OCI-LY3 (cell line): ENCODE data around the gene LYPD3.
A peak's percentile ranks its signal among the peaks of the same experiment; 100 is the strongest.

Experiments used
- H2AFZ ChIP-seq: fragments of 200-600, 300-600 bp; shearing (Covaris generic); 2 replicates; pipeline ENCODE4 v1.6.0; 2014; ENCODE audit warnings: antibody characterized with exemption, low read depth, low read length
- H3K27ac ChIP-seq: fragments of 200-600, 300-600 bp; sonication (generic); 2 replicates; pipeline ENCODE4 v1.5.1; 2014; ENCODE audit warnings: mild to moderate bottlenecking, low read length, moderate library complexity, mixed read lengths
- H3K27me3 ChIP-seq: fragments of 200-600, 300-600 bp; sonication (generic); 2 replicates; pipeline ENCODE4 v1.6.1; 2014; ENCODE audit warnings: low read depth, low read length, mixed read lengths
- H3K36me3 ChIP-seq: fragments of 200-600, 300-600 bp; sonication (generic); replicated peaks from 2 replicates; pipeline ENCODE3; 2014; ENCODE audit warnings: low read depth, low read length, mixed read lengths
- H3K4me1 ChIP-seq: fragments of 300-600, 200-600 bp; sonication (generic); 2 replicates; pipeline ENCODE4 v1.6.1; 2014; ENCODE audit warnings: low read length, mixed read lengths
- H3K4me2 ChIP-seq: fragments of 200-600, 300-600 bp; sonication (generic); 2 replicates; pipeline ENCODE4 v1.6.1; 2014; ENCODE audit warnings: low read length, mixed read lengths
- H3K4me3 ChIP-seq: fragments of 300-600, 200-600 bp; sonication (generic); 2 replicates; pipeline ENCODE4 v1.5.1; 2014; ENCODE audit warnings: antibody characterized with exemption, mild to moderate bottlenecking, low read length, moderate library complexity
- H3K79me2 ChIP-seq: fragments of 300-600, 200-600 bp; shearing (Covaris generic); 2 replicates; pipeline ENCODE4 v1.6.1; 2014; ENCODE audit warnings: mild to moderate bottlenecking, low read length, mixed read lengths
- H3K9ac ChIP-seq: fragments of 300-600, 200-600 bp; shearing (Covaris generic); 2 replicates; pipeline ENCODE4 v1.6.0; 2014; ENCODE audit warnings: mild to moderate bottlenecking, low read length, moderate library complexity
- H3K9me3 ChIP-seq: fragments of 200-600, 300-600 bp; shearing (Covaris generic); 2 replicates; pipeline ENCODE4 v1.6.1; 2014; ENCODE audit warnings: low read length, mixed read lengths; ENCODE audit not compliant: insufficient read depth
- H4K20me1 ChIP-seq: fragments of 200-600, 300-600 bp; sonication (generic); 2 replicates; pipeline ENCODE4 v1.6.1; 2016; ENCODE audit warnings: low read length, mixed read lengths; ENCODE audit not compliant: insufficient read depth
- EZH2phosphoT487 ChIP-seq: fragments of 200-600 bp; shearing (Covaris generic); IDR thresholded peaks from 2 replicates; pipeline ENCODE4 v1.6.1; 2018; ENCODE audit warnings: antibody characterized with exemption, mixed run types, low read depth
- TF ChIP-seq, protein P1 (sequence below): fragments of 200-600, 300-600 bp; sonication (generic); IDR thresholded peaks from 2 replicates; pipeline ENCODE4 v1.5.1; 2014; ENCODE audit warnings: antibody characterized with exemption, low read length, low read depth

The LYPD3 gene

DNA sequence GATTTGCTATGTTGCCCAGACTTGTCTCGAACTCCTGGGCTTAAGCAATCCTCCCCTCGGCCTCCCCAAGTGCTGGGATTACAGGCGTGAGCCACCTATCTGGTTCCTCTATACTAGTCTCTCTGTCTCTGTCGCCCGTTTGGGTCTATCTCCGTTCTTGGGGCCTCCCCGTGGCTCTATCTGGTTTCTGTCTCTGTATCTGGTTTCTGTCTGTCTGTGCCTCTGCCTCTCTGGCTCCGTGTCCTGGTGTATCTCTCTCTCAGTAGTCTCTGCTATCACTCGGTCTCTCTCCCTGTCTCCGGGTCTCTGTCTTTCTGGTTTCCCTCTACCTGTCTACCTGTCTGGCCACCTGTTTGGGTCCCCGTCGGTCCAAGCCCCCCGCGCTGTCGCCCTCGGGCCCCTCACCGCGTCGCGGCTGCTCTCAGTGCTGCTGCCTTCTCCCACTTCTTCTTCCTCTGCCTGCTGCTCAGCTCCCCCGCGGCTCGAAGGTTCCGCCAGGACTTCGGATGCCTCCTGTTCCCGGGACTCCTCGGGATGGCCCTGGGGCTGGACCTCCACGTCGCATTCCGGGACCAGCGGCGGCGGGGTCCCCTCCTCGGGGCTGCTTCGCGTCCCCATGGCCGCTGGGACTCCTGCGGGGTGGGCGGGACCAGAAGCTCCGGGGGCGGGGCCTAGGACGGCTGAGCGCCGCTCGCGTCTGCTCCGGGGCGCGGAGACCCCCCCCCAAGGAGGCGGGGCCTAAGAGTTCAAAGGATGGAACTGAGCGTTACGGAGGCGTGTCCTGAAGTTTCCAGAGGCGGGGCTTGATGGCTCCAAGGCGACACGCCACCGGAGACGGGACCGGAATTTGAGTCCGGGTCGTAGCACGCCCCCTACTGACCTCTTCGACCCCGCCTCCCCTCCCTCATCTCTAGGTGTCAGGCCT is 38.4 kb upstream of the LYPD3 start:
- peak overlapping the region; percentile 79 for H3K27ac ChIP-seq
- no peaks in the 10 kb centered on the region for H3K9me3 ChIP-seq
- H3K79me2 ChIP-seq, result peaks cover 22% of the 10 kb centered on the region
- peak overlapping the region; percentile 92 for H3K9ac ChIP-seq
- H3K36me3 ChIP-seq, result peaks cover 25% of the 10 kb centered on the region
- TF ChIP-seq EZH2phosphoT487, result no peak
- TF ChIP-seq, protein P1, sequence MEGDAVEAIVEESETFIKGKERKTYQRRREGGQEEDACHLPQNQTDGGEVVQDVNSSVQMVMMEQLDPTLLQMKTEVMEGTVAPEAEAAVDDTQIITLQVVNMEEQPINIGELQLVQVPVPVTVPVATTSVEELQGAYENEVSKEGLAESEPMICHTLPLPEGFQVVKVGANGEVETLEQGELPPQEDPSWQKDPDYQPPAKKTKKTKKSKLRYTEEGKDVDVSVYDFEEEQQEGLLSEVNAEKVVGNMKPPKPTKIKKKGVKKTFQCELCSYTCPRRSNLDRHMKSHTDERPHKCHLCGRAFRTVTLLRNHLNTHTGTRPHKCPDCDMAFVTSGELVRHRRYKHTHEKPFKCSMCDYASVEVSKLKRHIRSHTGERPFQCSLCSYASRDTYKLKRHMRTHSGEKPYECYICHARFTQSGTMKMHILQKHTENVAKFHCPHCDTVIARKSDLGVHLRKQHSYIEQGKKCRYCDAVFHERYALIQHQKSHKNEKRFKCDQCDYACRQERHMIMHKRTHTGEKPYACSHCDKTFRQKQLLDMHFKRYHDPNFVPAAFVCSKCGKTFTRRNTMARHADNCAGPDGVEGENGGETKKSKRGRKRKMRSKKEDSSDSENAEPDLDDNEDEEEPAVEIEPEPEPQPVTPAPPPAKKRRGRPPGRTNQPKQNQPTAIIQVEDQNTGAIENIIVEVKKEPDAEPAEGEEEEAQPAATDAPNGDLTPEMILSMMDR, result peak; percentile 62
- H4K20me1 ChIP-seq, result peaks cover 12% of the 10 kb centered on the region; the same call in 1 of the 2 replicates
- peak overlapping the region; percentile 87 for H3K4me3 ChIP-seq
- peak overlapping the region; percentile 77 for H2AFZ ChIP-seq
- H3K27me3 ChIP-seq, result no peaks in the 10 kb centered on the region
- peaks cover 11% of the 10 kb centered on the region for H3K4me1 ChIP-seq
- H3K4me2 ChIP-seq, result peak overlapping the region; percentile 79

DNA sequence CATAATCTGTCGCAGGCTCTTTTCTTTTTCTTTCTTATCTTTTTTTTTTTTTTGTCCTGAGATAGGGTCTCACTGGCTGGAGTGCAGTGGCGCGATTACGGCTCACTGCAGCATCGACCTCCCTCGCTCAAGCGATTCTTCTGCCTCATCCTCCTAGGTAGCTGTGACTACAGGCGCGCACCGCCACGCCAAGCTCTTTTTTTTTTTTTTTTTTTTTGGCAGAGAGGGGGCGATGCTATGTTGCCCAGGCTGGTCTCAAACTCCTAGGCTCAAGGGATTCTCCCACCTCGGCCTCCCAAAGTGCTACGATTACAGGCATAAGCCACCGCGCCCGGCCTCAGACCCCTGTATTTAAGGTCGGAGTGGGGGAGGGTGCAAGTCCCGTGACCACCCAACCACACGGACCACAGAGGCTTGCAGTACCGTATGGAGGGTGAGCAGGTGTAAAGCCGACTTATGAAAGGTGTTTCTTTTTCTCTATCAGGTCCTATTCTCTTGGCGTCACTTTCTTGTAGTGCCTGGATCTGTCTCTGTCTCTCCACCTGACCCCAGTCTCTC is 37.1 kb upstream of the LYPD3 start:
- Histone ChIP-seq H3K27ac (peak overlapping the region; percentile 79; the same call in 1 of the 2 replicates), H2AFZ (no peak overlapping the region), H3K9ac (peak overlapping the region; percentile 92; the same call in 1 of the 2 replicates), H3K4me2 (peak overlapping the region; percentile 79), H3K9me3 (no peaks in the 10 kb centered on the region), H3K4me1 (peaks cover 11% of the 10 kb centered on the region), H3K79me2 (peaks cover 22% of the 10 kb centered on the region), H3K36me3 (peaks cover 37% of the 10 kb centered on the region), H3K4me3 (peak overlapping the region; percentile 87), H3K27me3 (no peaks in the 10 kb centered on the region), H4K20me1 (peaks cover 18% of the 10 kb centered on the region; the same call in 1 of the 2 replicates)
- no peak for TF ChIP-seq EZH2phosphoT487
- TF ChIP-seq, protein P1, result no peak

DNA sequence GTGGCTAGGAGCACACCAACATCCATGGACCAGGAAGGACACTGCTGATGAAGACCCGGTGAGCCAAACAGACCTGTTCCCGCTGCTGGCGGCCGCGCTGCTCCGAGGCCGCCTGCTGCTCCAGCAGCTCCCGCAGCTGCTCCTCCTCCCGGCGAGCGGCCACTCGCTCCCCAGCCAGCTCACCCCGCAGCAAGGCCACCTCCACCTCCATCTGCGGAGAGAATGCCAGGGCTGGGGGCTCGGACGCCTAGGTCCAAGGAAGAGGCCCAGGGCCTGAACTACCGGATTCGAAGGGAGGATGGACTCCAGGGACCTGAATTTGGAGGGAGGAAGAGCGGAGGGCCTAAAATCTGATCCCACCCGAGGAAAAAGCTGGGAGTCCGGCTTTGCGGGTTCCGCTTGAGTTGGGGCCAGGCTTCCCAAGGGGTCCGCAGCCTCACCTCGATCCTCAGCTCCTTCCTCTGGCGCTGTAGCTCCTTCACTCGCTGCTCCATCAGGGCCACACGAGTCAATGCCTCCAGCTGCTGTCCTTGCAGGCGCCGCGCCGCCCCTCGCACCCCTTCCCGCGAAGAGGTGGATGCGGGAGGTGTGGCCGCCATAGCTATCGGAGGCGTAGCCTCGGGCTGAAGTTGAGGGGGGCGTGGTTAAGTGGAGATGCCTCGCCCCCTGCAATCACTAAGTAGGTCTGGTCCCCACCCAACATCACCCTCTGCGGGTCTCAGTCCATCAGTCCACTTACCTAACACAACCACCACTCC is 36.4 kb upstream of the LYPD3 start:
- Histone ChIP-seq H3K79me2 (peaks cover 22% of the 10 kb centered on the region), H2AFZ (no peak overlapping the region), H3K27me3 (no peaks in the 10 kb centered on the region), H3K27ac (no peak overlapping the region), H3K4me1 (peaks cover 11% of the 10 kb centered on the region), H3K9ac (no peak overlapping the region), H3K9me3 (no peaks in the 10 kb centered on the region), H3K36me3 (peaks cover 42% of the 10 kb centered on the region), H3K4me3 (no peak overlapping the region), H3K4me2 (no peak overlapping the region), H4K20me1 (peaks cover 18% of the 10 kb centered on the region; the same call in 1 of the 2 replicates)
- TF ChIP-seq, protein P1, result no peak
- TF ChIP-seq EZH2phosphoT487, result no peak

DNA sequence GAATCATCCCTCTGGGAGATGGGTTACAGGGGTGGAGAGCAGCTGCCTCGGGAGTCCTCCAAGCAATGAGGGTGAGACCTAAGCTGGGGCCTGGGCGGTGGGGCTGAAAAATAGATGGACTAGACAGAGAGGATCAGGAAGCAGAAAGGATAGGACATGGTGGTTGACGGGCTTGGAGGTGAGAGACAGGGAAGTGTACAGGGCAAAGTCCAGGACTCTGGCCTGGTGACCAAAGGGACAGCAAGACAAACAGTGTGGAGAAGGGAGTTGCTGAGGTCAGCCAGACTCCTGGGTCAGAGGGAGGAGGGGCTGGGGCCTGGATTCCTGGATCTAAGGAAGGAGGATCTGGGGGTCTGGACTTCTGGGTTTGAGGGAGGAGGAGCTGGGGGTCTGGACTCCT is 33.6 kb upstream of the LYPD3 start:
- Histone ChIP-seq H3K4me3 (no peak overlapping the region), H3K4me1 (peaks cover 7% of the 10 kb centered on the region), H2AFZ (no peak overlapping the region), H3K36me3 (peaks cover 65% of the 10 kb centered on the region), H3K27ac (no peak overlapping the region), H3K27me3 (no peaks in the 10 kb centered on the region), H3K4me2 (no peak overlapping the region), H4K20me1 (peaks cover 22% of the 10 kb centered on the region; the same call in 1 of the 2 replicates), H3K79me2 (peaks cover 22% of the 10 kb centered on the region), H3K9me3 (no peaks in the 10 kb centered on the region), H3K9ac (no peak overlapping the region)
- TF ChIP-seq, protein P1, result no peak
- TF ChIP-seq EZH2phosphoT487, result no peak
